Measurements from ENCODE around the gene PUM2. TPM values are rescaled to one million over a fixed set of nuclear protein-coding genes. Genes with fewer than 3 reads are reported as not detected.

Gene PUM2
- total RNA-seq, 1 donor from 2014 or later: 80.6 TPM

GRCh38 chr2:20224716-20225293, 125.8 kb downstream of the PUM2 start, which contains the start of gene SDC1:
Gene SDC1, minus strand, starts transcription at chr2:20225130. Its CDS starts 263 bp downstream, at chr2:20224867.
- intact Hi-C loops (cut with micrococcal nuclease): no loop called here
- ATAC-seq (peak; percentile 82), DNase-seq (peak; percentile 73)

GRCh38 chr2:20224164-20224715, 126.4 kb downstream of the PUM2 start:
- DNase-seq (no peak), ATAC-seq (peak; percentile 29)
- intact Hi-C loops (cut with micrococcal nuclease): no loop called here

GRCh38 chr2:20223407-20224163, 127.1 kb downstream of the PUM2 start:
- DNase-seq: peak; percentile 65
- ATAC-seq: peak; percentile 58
- intact Hi-C loops (cut with micrococcal nuclease): no loop called here

- ATAC-seq (no peak), DNase-seq (no peak)
- intact Hi-C loops (cut with micrococcal nuclease): no loop called here
These were observed 127.8 kb downstream of the PUM2 start for GRCh38 chr2:20222769-20223406.

- ATAC-seq: no peak
- intact Hi-C loops (cut with micrococcal nuclease): no loop called here
- no peak for DNase-seq
These were observed 128.5 kb downstream of the PUM2 start for GRCh38 chr2:20222014-20222768.

DNA sequence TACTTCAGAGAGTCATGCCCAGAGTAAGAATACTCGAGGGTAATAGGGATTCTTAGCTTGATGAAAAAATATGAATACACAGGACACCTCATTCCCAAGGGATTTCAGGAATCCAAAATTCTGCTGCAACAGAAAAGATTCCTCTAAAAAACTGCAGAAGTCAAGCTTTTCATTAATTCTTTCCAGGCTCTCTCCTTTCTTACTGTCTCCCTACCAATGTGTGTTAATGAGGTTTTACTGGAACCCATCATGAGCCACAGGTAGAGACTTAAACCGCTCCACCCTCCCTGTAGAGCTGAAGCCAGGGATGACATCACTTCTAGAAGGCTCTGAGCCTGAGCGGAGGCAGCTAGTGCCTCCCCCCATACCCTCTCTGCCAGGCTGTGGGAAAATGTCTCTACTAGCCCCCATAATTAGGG, 129.1 kb downstream of the PUM2 start:
- no peak for ATAC-seq
- DNase-seq: no peak
- intact Hi-C loops (cut with micrococcal nuclease): no loop called here

DNA sequence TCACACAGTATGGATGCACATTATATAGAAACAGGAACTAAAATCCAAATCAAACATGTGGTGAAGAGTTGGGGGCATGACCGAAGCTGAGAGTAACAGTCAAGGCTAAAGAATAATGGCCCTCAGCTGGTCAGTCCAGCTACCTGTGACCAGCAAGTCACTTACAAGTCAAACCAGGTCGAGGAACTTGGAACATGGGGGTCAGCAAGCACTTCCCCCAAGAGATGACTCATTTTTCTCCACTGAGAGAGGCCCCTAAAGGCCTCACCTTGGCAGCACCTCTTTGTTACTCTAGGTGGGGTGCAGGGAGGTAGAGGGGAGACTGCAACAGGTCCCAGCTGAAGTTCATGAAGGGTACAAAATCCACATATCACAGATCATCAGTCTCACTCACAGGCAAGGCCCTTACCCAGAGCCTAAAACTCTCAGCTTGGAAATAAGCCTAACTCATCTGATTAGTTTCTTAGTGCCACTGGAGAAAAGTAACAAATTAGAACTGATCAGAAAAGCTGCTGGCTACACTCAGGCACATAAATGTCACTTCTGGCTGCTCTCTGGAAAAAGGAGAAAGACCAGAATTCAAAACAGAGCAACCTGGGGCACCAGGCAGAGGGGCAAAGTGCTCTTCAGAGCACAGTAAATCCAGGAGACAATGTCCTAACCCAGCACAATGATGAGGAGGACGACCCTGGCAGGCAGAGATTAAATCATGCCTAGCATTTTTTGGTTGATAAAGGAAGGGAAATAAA, 129.7 kb downstream of the PUM2 start:
- intact Hi-C loops (cut with micrococcal nuclease): no loop called here
- ATAC-seq (no peak), DNase-seq (no peak)

DNA sequence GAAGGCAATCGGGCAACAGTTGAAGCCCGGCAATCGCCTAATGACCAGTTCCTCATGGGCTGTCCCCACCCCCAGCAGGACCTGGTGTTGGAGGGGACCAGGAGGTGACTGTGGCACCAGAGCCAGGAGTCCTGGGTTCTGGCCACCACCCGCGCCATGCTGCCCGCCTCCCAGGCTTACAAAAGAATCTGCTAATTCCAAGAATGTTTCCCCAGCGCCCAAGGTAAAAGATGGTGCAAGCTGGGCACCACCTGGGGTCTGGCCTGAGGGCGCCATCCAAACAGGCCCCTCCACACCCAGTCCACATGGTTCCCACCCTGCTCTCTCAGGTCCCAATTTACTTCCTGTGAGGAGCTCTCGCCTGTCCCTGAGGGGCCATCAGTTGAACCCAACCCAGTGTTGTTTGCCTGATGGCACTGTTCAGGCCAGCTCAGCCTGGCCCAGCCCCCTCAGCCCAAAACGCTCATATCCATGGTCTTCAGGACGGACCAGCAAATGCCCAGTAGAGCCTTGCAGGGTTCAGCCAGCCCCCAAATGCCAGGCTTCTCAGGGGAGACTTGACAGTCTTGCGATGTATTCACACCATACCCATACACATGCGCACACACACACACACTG, 130.8 kb downstream of the PUM2 start:
- no peak for DNase-seq
- no peak for ATAC-seq
- intact Hi-C loops (cut with micrococcal nuclease): no loop called here

- intact Hi-C loops (cut with micrococcal nuclease): no loop called here
- ATAC-seq (no peak), DNase-seq (no peak)
These were observed 132.0 kb downstream of the PUM2 start for GRCh38 chr2:20218331-20219320.

DNA sequence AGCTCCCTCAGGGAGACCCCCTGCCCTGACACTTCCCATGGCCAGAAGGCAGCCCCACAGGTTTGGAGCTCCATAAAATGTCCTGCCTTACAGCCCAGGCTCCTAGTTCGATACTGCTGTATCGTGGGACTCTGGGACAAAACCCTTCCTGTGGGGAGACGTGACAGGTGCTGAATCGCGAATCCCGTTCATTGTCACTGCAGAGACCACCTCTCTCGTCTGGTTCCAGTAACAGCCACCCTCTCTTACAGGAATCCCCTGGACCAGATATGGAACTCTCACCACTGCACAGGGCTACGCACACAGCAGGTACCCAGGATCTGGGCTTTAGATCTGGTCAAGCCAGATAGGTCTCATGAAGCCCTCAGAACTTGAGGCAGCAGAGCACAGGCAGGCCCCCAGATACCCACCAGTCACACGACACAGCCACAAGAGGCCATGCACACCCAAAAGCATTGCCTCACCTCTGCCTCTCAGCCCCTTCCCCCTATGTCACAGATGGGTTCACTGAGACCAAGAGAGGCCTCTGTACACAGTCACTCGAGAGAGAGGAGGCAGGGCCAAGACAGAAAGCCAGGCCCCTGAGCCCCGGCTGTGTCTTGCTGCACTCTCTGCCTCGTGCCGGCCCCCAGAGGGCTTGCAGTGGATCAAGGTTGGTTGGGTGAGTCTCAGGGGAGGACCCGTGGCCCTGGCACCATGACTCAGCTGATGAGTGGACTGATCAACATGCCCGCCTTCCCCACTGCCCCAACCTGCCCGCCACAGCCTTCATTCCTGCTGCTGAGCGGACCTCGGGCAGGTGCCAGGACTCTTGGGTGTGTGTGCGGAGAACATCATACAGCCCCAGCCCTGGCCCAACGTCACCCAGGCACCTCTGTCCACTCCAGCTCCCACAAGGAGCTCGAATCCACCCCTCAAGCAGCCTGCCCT, 133.3 kb downstream of the PUM2 start:
- intact Hi-C loops (cut with micrococcal nuclease): no loop called here
- DNase-seq: no peak
- ATAC-seq: no peak

DNA sequence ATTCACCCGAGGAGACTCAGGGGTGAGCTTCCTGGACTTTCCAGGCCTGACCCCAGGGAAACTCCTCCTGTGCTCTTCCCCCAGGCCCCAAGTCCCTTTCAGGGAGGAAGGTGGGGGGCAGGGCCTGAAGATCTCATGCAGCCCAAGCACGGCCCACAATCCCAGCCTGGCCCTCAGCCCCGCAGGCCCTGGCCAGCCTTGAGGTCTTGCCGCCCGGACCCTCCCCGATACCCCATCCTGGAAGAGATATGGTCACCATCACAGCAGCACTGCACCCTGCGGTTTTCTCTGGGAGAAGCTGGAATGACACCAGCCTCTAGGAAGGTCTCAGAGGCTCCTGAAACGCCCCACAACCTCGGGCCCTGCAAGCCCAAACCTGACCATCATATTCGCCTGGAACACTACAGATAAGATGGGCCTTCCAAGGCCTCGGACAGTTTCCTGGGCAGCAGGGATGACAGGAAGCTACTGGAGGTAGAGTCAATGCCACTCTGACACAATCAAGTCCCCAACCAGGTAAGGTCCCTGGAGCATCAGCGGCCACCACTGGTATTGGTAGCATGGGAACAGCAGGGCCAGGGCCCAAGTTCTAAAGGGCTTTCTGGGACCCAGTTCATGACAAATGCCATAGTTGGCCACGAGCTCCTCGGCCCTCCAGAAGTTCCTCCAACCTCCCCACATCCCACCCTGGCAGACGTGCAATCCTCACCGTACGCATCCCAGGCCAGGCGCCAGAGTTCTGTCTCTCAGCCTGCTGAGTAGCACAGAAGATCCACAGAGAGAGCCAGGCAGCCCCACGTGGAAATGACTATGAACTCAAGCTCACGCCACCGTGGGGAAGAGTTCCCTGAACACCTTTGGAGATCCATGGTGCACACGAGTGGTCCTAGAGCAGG, 134.3 kb downstream of the PUM2 start:
- no peak for DNase-seq
- no peak for ATAC-seq
- intact Hi-C loops (cut with micrococcal nuclease): no loop called here

- ATAC-seq (no peak), DNase-seq (no peak)
- intact Hi-C loops (cut with micrococcal nuclease): no loop called here
These were observed 135.2 kb downstream of the PUM2 start for GRCh38 chr2:20215183-20216040.

DNA sequence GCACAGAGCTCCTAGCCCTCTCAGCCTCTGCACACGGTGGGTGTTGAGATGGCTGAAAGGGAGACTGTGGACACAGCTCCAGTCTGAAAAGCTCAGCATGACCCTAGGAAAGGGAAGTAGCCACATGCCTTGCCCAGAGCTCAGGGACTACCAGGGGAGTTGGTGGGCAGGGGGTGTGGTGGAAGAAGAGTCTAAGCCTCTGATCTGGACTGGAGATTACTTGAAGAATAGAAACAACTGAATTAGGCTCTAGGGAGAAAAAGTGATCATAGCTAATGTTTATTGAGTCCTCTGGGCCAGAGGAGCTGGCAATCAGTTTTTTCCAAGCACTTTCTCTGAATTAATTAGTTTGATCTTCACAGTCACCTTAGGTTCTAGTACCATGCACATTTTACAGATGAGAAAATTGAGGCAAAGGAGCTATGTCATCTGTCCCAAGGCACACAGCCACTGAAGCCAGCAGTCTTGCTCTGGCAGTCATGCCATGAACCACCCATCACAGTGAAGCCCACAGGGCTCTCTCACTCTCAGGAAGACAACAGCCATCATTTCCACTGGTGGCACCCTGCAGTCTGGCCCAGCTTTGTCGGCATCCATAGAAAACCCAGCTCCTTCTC, 136.0 kb downstream of the PUM2 start:
- ATAC-seq (no peak), DNase-seq (no peak)
- intact Hi-C loops (cut with micrococcal nuclease): no loop called here

All from left ventricle myocardium superior (tissue), 1 donor.